Thymus (tissue), 11 donors: ENCODE data around the gene SWT1. TPM values are rescaled to one million over a fixed set of nuclear protein-coding genes. Genes with fewer than 3 reads are reported as not detected.
"Not testable (repeated sequence)": the region's sequence is repeated elsewhere in the genome, so short reads cannot be mapped to it uniquely, and the experiment has no call there.

Experiments used
- DNase-seq, 9 donors: peaks; one replicate each; pipeline ENCODE4 v3.0.0-alpha.2; 2013; ENCODE audit warnings: low spot score in 9 of 9, low read depth in 6 of 9, missing footprints in 1 of 9
- H3K27ac ChIP-seq, 2 donors: one replicate each; pipeline ENCODE4 v1.5.1; 2013; ENCODE audit warnings: control low read depth in 1 of 2, low read depth in 1 of 2, low read length in 1 of 2, mild to moderate bottlenecking in 1 of 2, moderate library complexity in 1 of 2
- H3K27me3 ChIP-seq, 2 donors: one replicate each; pipeline ENCODE4 v1.5.1; 2013; ENCODE audit warnings: low read length in 1 of 2; ENCODE audit not compliant: control insufficient read depth in 2 of 2, insufficient read depth in 1 of 2
- H3K36me3 ChIP-seq, 2 donors: one replicate each; pipeline ENCODE4 v1.5.1; 2013; ENCODE audit warnings: low read length in 1 of 2, mild to moderate bottlenecking in 1 of 2, moderate library complexity in 1 of 2; ENCODE audit not compliant: control insufficient read depth in 2 of 2, insufficient read depth in 2 of 2
- H3K4me1 ChIP-seq, 2 donors: one replicate each; pipeline ENCODE4 v1.5.1; 2013; ENCODE audit warnings: low read length in 2 of 2; ENCODE audit not compliant: control insufficient read depth in 2 of 2, insufficient read depth in 2 of 2
- H3K4me3 ChIP-seq, 2 donors: one replicate each; pipeline ENCODE4 v1.5.1; 2013; ENCODE audit warnings: low read length in 2 of 2, control low read depth in 1 of 2, mild to moderate bottlenecking in 1 of 2
- H3K9me3 ChIP-seq, 2 donors: one replicate each; pipeline ENCODE4 v1.5.1; 2013; ENCODE audit warnings: low read length in 1 of 2, mild to moderate bottlenecking in 1 of 2; ENCODE audit not compliant: control insufficient read depth in 2 of 2, insufficient read depth in 1 of 2
- WGBS: extraction: QIAGEN DNeasy Blood & Tissue Kit; methylation state at CpG from one replicate; pipeline ENCODE4 v1.1.7; 2013; 5-methylcytosine and 5-hydroxymethylcytosine counted together
- polyA plus RNA-seq: library from polyadenylated mRNA; stranded (reverse); fragments of 200-250 nt; gene quantifications from one replicate; pipeline ENCODE4 v1.2.3, GENCODE V29; 2013
- total RNA-seq: library from RNA; stranded (reverse); fragments of 120-200 nt; gene quantifications from one replicate; pipeline ENCODE4 v1.2.4, GENCODE V29; 2013
- donor health status: healthy.

SWT1 gene
- total and polyA plus RNA-seq, 2 donors: 6.8 to 8.3 TPM

DNA sequence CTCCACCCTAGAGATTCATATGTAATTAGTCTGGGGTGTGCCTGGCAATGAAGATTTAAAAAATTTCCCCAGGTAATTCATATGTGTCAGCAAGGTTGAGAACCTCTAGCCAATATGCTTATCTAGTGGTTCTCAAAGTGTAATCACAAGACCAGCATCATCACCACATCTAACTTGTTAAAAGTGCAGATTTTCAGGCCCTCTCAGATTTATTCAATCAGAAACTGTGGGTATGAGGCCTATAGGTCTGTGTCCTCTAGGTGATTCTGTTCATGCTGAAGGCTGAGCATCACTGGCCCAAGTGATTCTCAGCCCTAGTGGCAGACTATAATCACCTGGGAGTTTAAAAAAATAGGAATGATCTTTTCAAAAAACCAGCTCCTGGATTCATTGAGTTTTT is 75.9 kb downstream of the SWT1 start:
- no peaks in the 10 kb centered on the region for H3K4me1 ChIP-seq

DNA sequence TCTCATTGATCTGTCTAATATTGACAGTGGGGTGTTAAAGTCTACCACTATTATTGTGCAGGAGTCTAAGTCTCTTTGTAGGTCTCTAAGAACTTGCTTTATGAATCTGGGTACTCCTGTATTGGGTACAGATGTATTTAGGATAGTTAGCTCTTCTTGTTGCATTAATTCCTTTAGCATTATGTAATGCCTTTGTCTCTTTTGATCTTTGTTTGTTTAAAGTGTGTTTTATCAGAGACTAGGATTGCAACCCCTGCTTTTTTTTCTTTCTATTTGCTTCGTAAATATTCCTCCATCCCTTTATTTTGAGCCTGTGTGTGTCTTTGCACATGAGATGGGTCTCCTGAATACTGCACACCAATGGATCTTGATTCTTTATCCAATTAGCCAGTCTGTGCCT is 77.2 kb downstream of the SWT1 start:
- not testable (repeated sequence) for H3K27me3 ChIP-seq, H3K27ac ChIP-seq, H3K4me1 ChIP-seq, DNase-seq, H3K36me3 ChIP-seq, H3K9me3 ChIP-seq, H3K4me3 ChIP-seq
- 100% methylated on average over 1 of the region's 1 CpG for WGBS

More for the DNA sequence above, 75.9 kb downstream of the SWT1 start:
- no peak overlapping the region for H3K4me3 ChIP-seq
- DNase-seq: no peak
- H3K36me3 ChIP-seq: no peaks in the 10 kb centered on the region
- H3K27me3 ChIP-seq: no peaks in the 10 kb centered on the region
- H3K9me3 ChIP-seq: no peaks in the 10 kb centered on the region
- no peak overlapping the region for H3K27ac ChIP-seq

DNA sequence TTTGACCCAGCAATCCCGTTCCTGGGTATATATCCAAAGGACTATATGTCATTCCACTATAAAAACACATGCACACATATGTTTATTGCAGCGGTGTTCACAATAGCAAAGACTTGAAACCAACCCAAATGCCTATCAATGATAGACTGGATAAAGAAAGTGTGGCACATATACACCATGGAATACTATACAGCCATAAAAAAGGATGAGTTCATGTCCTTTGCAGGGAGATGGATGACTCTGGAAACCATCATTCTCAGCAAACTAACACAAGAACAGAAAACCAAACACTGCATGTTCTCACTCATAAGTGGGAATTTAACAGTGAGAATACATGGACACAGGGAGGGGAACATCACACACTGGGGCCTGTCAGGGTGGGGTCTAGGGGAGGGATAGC is 80.2 kb downstream of the SWT1 start:
- not testable (repeated sequence) for H3K36me3 ChIP-seq, H3K27ac ChIP-seq, H3K4me3 ChIP-seq, H3K4me1 ChIP-seq, DNase-seq, H3K27me3 ChIP-seq, H3K9me3 ChIP-seq
- 99% methylated on average over 2 of the region's 2 CpGs for WGBS

DNA sequence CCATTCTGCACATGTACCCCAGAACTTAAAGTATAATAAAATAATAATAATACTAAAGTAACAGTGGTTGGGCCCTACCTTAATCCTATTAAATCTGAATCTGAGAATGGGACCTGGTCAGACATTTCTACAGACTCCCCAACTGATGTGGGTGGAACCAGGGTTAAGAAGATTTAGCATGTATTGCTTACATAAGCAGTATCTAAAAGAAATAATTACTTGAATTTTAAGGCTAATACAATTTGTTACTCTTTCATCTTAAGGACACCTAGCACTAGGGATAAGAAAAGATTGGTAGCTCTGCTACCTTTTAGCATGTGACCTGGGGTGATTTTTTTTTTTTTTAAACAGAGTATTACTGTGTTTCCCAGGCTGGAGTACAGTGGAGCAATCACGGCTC is 80.7 kb downstream of the SWT1 start:
- no peak for DNase-seq

DNA sequence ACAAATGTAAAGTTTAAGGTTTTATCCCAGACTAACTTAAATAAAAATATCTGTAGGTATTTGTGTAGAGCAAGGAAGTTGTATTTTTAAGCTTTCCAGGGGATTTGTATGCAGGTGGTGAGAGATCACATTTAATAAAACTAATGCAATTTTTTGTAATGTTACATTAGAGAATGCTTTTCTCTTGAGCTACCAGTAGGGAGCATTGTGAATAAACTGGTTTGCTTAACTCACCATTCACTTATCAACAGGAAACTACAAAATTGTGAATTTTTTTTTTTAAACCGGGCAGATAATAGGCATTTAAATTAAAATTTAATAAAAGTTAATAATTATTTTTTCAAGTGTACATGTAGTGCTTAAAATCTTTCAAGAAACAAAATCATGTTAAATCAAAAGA is 81.5 kb downstream of the SWT1 start:
- H3K27ac ChIP-seq: no peak overlapping the region
- peaks cover 0 to 2% of the 10 kb centered on the region in 2 donors for H3K4me1 ChIP-seq
- H3K4me3 ChIP-seq: no peak overlapping the region
- no peaks in the 10 kb centered on the region for H3K9me3 ChIP-seq
- H3K36me3 ChIP-seq: no peaks in the 10 kb centered on the region
- whole genome bisulfite sequencing: 33% methylated on average over 1 of the region's 1 CpG
- DNase-seq: peak in 1 of 9 donors; percentile 21
- H3K27me3 ChIP-seq: no peaks in the 10 kb centered on the region

More for the DNA sequence above, 80.7 kb downstream of the SWT1 start:
- Histone ChIP-seq H3K27ac (no peak overlapping the region), H3K27me3 (no peaks in the 10 kb centered on the region), H3K4me1 (peaks cover 0 to 2% of the 10 kb centered on the region in 2 donors), H3K4me3 (no peak overlapping the region), H3K9me3 (no peaks in the 10 kb centered on the region), H3K36me3 (no peaks in the 10 kb centered on the region)
- 99% methylated on average over 1 of the region's 1 CpG for WGBS

DNA sequence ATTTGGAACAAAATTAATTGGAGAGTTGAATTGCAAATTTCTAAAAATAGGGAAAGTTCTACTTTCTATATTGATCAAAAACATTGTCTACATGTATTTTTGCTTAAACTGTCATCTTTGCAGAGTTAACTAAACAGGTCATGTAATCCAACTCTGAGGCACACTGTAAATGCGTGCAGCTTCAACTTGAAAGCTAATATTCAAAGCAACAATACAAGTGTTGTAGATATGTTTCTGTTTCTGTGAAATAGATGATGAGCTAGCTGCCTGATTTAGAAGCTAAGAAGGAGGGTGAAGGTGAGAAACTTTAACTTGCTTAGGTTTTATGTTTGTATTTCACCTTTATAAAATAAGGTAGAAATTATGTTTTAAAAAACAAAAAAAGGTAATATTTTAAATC is 82.9 kb downstream of the SWT1 start:
- no peaks in the 10 kb centered on the region for H3K27me3 ChIP-seq
- H3K9me3 ChIP-seq: no peaks in the 10 kb centered on the region
- peak in 1 of 9 donors; percentile 32 for DNase-seq
- H3K4me3 ChIP-seq: no peak overlapping the region
- WGBS: 76% methylated on average over 1 of the region's 1 CpG
- peaks cover 0 to 2% of the 10 kb centered on the region in 2 donors for H3K4me1 ChIP-seq
- H3K27ac ChIP-seq: peak overlapping the region in 1 of 2 donors; percentile 5
- no peaks in the 10 kb centered on the region for H3K36me3 ChIP-seq

DNA sequence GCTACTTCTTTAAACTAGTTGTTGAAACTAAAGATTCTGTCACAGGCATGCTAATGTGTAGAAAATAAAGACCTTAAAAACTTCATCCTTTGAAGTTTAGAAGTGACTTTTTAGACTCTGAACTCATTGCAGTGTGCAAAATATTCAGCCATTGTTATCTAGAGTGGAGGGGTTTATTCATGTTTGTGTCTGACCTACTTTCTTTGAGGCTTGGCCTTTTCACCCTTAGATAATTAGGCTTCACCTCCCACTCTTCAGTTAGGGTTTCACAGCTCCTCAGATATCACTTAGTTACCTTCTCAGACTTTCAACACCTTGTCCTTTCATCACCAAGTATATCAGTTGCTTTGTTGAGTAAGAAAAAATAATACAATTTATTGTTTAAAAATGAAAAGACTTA is 84.2 kb downstream of the SWT1 start:
- Histone ChIP-seq H3K4me3 (no peak overlapping the region), H3K4me1 (peaks cover 0 to 2% of the 10 kb centered on the region in 2 donors), H3K9me3 (no peaks in the 10 kb centered on the region), H3K27ac (peak overlapping the region in 1 of 2 donors; percentile 10), H3K36me3 (no peaks in the 10 kb centered on the region), H3K27me3 (no peaks in the 10 kb centered on the region)
- peak in 5 of 9 donors; percentile 9 to 48 (median 21) for DNase-seq

DNA sequence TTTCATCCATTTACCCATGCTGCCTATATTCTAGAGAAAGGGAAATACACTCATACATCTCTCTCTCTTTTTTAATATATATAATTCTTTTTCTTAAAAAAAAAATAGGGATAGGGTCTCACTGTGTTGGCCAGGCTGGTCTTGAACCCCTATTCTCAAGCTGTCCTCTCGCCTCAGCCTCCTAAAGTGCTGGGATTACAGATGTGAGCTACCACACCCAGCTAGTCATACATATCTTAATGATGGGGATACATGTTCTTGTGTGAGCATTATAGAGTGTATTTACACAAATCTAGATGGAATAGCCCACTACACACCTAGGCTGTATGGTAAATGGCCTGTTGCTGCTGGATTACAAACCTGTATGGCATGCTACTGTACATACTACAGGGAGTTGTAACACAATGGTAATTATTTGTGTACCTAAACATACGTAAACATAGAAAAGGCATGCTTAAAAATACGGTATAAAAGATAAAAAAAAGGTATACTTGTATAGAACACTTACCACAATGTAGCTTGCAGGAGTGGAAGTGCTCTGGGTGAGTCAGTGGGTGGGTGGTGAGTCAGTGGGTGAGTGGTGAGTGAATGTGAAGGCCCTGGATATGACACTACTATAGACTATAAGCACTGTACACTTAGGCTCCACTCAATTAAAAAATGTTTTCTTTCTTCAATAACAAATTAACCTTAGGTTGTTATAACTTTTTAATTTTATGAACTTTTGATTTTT is 87.2 kb downstream of the SWT1 start:
- WGBS: 95% methylated on average over 3 of the region's 3 CpGs
- Histone ChIP-seq H3K27me3 (no peaks in the 10 kb centered on the region), H3K9me3 (no peaks in the 10 kb centered on the region), H3K36me3 (no peaks in the 10 kb centered on the region), H3K27ac (no peak overlapping the region), H3K4me1 (peaks cover 0 to 2% of the 10 kb centered on the region in 2 donors), H3K4me3 (no peak overlapping the region)
- DNase-seq: no peak

DNA sequence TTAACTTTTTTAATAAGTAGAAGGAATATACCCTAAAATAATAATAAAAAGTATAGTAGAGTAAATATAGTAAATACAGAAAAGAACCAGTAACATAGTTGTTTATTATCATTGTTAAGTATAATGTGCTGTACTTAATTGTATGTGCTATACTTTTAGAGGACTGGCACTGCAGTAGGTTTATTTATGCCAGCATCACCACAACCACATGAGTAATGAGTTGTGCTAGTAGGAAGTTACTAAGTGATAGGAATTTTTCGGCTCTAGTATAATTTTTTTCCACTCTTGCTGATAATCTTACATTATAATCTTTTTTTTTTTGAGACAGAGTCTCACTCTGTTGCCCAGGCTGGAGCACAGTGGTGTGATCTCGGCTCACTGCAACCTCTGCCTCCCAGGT is 88.5 kb downstream of the SWT1 start:
- no peaks in the 10 kb centered on the region for H3K27me3 ChIP-seq
- peaks cover 0 to 6% of the 10 kb centered on the region in 2 donors for H3K4me1 ChIP-seq
- over 99% methylated on average over 2 of the region's 2 CpGs for WGBS
- no peak overlapping the region for H3K4me3 ChIP-seq
- H3K36me3 ChIP-seq: no peaks in the 10 kb centered on the region
- H3K27ac ChIP-seq: no peak overlapping the region
- no peaks in the 10 kb centered on the region for H3K9me3 ChIP-seq
- DNase-seq: no peak
